HUDEP-2 (cell line): ENCODE results near the gene SAMD14.
"Not testable (repeated sequence)": the region's sequence is repeated elsewhere in the genome, so short reads cannot be mapped to it uniquely, and the experiment has no call there.

Experiments
- DNase-seq, 76 experiments: peaks; one replicate each; lab custom pipeline; 2025; ENCODE audit not compliant: unreplicated experiment in 76 of 76; lab: John Stamatoyannopoulos, UW

The SAMD14 gene

DNA sequence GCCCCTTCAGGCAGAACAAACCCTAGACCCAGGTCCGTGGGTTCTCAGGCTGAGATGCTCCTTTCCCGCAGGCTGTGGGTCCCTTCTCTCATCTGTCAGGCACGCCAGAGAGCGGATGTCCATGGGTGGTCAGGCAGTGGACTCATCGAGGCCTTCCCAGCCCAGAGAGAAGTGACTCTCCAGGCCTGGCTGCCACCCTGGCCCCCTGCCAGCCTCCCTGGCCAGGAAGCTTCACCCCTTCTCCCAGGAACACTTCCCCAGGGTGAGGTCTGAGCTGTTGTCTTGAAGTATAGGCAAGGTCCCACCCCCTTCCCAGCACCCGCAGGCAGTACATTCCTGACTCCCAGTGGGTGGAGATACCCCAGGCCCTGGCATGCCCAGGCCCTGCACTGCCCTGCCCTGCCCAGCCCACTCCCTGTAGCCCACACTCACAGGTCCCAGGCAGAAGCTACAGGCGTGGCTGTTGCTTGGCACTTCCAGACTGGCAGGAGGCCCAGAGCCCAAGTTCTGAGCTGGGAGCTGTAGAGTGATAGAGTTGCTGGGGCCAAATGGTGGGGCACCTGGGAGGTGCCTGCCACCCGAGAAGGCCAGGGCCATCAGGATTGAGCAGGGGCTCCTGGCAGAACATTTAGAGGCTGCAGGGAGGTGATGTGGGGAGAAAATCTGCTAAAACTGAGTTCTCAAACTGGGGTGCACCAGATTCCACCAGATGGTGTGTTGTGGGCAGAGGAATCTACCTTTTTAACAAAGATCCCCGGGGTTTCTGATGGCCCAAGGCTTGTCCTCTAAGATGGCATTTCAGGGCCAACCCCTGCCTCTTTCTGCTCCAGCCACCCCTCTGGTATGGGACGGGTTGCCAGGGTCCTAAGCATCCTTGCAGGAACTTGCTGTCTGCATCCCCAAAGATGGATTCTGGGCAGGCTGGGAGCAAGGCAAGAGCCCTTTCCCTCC lies 67.4 kb downstream of the SAMD14 start:
- DNase-seq = no peak

DNA sequence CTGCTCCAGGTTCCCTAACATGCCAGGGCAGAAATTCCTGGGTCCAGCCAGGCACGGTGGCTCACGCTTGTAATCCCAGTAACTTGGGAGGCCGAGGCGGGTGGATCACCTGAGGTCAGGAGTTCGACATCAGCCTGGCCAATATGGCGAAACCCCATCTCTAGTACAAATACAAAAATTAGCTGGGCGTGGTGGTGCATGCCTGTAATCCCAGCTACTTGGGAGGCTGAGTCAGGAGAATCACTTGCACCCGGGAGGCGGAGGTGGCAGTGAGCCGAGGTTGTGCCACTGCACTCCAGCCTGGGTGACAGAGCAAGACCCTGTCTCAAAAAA lies 68.3 kb downstream of the SAMD14 start:
- DNase-seq = not testable (repeated sequence)

DNA sequence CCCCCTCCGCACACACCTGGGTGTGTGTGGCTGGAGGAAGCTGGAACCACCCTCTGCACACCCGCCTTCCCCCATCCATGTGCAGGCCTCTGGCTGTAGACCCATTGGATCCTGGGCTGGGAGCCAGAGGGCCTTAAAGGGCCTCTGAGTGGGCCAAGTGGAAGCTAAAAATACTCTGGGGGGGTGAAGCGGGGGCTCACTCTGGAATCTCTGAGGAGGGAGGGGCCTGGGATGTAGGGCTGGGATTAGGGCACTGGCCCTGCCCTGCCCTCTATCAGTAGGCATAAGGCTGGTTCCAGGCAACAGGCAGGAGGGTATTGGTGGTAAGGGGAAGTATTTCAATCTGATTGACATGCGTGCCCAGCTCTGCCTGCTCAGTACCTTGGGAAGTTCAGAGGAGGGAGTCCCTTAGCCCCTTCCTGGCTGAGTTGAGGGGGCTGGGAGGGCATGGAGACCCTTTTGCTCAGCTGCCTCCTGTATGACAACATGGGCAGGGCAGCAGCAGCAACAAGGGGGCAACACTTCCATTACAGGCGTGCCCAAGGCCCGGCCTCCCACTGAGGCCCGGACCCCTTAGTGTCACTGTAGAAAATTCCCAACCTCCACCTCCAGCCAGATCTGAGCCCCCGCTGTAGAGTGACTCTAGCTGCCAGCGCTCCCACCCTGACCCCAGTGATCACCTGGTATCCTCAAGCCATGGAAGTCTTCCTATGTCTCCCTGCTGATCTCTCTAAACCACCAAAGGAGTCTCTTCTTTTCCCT lies 68.8 kb downstream of the SAMD14 start:
- no peak for DNase-seq
